Activated CD4-positive, alpha-beta T cell treated with anti-CD3 and anti-CD28 coated beads, Interleukin-10, Interleukin-2, amounts not matched to agents 100 ng/mL and 50 ng/mL, durations not matched to agents 16 hours and 8 hours (primary cell): Measurements from ENCODE around the gene CD28.
A peak's percentile ranks its signal among the peaks of the same experiment; 100 is the strongest.

Source experiments
- DNase-seq: peaks from one replicate; pipeline ENCODE4 v3.0.0-alpha.2; 2020

CD28 gene

DNA sequence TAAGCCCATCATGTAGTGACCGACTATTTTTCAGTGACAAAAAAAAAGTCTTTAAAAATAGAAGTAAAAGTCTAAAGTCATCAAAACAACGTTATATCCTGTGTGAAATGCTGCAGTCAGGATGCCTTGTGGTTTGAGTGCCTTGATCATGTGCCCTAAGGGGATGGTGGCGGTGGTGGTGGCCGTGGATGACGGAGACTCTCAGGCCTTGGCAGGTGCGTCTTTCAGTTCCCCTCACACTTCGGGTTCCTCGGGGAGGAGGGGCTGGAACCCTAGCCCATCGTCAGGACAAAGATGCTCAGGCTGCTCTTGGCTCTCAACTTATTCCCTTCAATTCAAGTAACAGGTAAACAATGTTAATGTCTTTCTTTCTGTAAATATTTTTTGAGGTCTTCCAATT is at the start of gene CD28:
TSS of gene CD28 (plus strand) at position 237 of the 400 bp plus-strand sequence. CDS start at position 295, 58 bp downstream.
- peak; percentile 98 for DNase-seq

DNA sequence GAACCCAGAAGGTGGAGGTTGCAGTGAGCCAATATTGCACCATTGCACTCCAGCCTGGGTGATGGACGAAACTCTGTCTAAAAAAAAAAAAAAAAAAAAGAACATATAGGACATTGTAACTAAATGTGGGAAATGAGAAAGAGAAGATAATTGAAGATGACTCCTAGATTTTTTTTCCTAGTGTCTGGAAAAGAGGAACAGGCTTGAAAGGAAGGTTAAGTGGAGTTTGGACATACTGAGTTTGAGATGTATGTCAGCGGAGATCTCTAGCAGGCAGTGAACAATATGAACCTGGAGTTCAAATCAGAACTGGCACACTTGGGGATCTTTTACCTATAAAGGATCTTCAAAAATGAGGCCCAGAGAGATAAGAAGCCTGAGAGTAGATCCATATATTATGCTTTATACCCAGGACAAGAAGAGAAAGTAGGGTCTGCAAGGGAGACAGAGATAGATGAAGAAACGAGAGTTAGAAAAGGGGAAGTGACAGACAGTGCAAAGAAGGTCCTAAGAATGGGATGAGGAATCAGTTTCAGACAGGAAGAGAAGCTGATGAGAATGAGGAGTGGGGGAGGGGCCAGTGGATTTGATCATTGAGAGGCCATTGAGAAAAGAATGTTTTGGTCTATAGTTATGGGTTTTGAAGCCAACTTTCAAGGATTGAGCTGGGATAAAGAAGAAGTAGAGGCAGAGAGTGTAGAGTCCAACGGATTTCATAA is 46.9 kb upstream of the CD28 start:
- DNase-seq, result no peak

DNA sequence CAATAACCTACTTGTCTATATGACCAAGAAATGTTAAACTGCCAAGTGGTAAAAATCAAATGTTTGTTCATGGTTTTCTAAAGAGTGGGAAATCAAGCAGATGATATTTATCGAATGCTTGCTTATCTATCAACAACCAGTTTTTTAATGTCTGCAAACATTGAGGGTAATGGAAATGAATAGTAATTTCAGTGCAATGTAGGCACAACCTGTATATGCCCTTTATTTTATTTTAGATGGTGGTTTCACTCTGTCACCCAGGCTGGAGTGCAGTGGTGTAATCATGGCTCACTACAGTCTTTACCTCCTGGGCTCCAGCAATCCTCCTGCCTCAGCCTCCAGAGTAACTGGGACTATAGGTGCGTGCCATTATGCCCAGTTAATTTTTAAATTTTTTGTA is 46.0 kb upstream of the CD28 start:
- no peak for DNase-seq

DNA sequence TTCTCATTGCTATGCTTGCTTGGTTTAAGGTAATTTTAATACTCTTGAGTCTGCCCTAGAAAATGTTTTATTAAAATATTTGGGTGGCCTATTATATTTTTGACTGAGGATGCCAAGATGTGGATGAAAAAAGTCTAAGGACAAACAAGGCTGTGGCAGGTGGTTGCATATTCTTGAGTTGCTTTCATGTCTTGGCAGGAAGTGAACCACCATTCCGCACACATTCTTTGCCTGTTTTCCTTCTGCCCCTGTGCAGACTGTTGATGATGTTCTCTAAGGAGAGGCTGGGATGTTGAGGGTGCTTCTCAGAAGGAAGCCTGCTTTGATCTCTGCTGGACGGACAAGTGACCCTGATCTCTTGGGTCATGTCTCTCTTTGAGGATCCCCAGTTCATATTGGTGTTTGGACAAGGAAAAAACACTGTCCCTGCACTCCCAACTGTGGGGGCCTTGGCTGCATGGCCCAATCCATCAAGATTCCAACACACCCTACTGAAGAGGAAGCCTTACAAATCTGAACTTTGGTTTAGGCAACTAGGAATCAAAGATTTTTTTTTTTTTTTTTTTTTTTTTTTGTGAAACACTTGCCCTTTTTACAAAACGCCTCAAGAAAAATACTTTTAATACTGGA is 45.0 kb upstream of the CD28 start:
- DNase-seq, result no peak

DNA sequence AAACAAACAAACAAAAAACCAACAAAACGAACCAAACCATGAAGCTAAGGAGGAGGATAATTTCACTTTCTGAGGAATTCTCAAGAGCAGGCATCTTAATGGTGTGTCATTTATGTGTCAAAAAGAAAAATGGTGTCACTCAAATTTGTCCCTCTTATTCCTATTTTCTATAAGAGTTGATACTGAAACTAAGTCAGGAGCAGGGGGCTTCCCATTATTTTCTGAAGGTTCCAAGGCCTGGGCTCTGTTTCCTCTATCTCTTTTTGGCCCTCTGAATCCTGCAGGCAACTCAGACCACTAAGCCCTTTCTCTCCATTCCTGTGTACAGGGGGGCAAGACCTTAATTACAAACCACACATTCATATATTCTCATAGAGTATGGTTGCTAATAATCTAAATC is 44.0 kb upstream of the CD28 start:
- DNase-seq, result no peak

DNA sequence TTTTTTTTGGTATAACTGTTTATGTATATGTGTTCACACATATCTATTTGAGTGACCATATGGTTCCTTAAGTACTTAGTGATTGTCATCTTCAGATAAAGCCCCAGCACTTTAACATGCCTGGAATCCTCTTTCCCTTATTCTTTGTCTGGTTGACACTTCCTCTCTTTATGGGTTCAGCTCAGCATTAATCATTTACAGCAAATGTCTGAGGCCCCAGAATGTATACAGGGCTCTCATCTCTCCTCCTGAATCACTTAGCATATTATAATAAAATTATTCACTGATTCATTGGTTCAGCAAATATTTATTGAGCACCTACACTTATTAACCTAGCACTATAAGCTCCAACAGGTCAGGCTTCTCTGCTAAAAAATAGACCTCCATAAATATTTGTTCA is 43.5 kb upstream of the CD28 start:
- no peak for DNase-seq

DNA sequence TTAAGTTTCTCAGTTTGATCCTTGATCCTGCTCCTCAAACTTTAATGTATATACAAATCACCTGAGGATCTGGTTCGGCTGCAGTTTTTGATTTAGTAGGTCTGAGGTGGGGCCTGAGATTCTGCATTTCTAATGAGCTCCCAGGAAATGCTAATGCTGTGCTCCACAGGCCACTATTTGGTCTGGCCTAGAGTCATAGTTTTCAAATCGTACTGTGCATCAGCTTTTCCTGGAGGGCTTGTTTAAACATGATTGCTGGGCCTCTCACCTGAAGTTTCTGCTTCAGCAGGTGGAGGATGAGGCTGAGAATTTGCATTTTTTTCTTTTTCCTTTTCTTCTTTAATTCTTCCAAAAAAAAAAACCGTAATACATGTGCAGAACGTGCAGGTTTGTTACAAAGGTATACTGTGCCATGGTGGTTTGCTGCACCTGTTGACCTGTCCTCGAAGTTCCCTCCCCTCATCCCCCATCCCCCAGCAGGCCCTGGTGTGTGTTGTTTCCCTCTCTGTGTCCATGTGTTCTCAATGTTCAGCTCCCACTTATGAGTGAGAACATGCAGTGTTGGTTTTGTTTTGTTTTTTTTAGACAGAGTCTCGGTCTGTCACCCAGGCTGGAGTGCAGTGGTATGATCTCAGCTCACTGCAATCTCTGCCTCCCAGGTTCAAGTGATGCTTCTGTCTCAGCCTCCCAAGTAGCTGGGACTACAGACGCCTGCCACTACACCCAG is 42.2 kb upstream of the CD28 start:
- DNase-seq, result no peak

DNA sequence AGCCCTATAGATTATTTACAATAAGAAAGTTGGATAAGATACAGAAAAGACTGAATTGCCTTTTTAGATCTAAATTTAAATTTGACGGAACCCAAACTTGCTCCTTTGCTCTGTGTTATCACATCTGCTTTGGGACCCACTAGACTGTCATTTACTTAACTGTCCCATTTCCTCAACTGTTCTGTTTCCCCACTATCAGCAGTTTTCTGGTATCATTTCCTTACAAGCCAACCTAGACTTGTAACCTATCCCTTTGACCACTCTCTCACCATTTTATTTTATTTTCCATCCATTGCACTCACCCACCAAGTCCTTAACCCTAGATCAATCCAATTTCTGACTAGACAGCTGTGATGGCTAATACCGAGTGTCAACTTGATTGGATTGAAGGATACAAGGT is 38.6 kb upstream of the CD28 start:
- no peak for DNase-seq

DNA sequence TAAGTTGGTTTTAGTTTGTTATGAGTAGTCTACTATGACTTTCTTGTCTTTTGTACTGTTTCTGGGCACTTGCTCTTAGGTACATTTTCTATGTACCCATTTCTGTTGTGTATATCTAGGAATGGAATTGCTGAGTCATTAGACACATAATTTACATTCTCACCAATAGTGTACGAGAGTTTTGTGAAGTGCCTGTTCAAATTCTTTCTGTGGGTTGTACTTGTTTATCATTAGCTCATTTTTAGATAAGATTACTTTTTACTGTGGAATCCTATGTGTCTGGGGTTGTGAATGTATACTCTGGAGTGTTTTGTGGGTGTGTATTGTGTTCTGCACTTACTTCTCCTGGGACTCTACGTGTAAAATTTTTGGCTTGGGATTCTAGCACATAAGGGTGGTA is 36.6 kb upstream of the CD28 start:
- peak; percentile 12 for DNase-seq

DNA sequence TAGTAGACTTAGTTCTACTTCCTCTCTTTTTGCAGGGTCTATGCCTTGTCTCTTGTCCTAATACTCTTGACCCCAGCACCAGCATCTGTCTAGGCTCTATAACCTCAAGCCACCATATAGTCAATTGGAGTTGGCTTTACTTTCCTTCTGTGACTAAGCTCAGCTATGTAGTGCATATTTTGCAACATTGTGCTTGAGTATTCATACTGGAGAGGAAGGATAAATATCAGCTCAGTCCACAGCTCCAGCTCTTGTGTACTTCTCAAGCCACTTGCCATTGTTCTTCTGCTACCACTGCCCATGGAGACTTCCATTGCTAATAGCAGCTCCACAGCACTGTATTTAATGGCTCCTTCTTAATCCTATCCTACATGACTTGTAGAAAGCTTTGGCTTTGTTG is 35.5 kb upstream of the CD28 start:
- DNase-seq, result no peak

DNA sequence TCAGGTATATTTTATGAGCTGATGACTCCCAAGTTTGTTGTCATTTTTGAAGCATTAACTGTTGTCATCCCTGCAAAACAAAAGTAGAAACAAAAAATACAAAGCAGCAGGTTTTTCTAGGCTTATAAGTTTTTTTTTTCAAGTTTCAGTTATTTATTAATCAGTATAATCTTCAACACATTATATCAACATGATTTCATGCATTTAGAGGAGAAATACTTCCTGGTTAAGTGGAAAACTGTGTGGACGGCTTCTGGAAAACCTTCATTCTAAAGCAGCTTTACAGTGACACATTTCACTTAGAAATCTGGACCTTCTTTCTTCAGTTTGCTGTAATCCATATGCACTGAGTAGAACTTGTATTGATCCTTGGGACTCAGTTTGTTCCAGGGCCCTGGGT is 34.6 kb upstream of the CD28 start:
- no peak for DNase-seq

DNA sequence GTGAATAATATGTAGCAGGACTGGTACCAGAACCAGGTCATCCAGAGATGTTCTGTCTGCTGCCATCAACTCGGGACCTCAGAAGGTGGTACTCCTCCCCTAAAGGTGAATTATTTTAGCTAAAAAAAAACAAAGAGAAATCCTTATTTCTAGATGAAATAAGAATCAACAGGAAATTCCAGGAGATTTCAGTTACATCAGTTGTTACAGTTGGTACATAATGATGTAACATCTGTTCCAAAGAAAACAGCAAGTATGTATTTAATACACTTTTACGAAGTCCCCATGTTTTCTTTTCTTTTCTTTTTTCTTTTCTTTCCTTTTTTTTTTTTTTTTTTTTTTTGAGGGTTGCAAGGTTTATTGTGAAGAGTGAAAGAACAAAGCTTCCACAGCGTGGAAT is 33.6 kb upstream of the CD28 start:
- no peak for DNase-seq

DNA sequence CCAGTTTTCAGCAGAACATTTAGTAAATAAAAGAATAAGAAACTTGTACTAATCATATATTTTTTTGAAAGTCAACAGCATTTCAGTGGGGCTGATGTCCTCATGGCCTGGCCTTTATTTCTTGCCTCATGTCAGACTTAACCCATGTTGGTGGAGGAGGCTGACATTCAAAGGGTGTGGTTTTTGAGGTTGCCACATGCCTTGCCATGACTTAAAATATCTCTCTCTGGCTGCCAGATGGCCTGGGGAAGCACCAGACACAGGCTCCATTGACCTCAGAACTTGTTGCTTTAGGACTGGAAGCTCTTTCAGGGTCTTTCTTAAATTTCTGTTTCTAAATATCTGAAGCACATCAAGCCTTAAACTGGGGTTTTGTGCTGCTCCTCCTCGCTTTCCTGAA is 32.5 kb upstream of the CD28 start:
- DNase-seq, result peak; percentile 72

DNA sequence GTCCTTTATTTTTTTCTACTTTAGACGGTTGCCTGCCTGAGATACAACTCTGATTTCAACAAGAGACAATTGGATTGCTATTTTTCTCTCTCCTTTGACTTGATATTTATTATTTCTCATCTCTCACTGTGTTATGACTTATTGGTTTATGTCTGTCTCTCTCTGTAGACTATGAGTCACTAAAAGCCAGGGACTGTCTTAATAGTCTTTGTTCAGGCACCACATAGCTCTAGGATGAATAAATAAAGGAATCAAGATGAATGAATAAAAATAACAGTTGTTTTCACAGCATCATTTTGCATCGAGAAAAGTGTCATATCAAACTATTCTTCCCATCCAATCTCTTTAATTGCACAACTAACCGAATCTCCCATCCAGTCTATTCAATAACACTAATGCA is 31.4 kb upstream of the CD28 start:
- no peak for DNase-seq

DNA sequence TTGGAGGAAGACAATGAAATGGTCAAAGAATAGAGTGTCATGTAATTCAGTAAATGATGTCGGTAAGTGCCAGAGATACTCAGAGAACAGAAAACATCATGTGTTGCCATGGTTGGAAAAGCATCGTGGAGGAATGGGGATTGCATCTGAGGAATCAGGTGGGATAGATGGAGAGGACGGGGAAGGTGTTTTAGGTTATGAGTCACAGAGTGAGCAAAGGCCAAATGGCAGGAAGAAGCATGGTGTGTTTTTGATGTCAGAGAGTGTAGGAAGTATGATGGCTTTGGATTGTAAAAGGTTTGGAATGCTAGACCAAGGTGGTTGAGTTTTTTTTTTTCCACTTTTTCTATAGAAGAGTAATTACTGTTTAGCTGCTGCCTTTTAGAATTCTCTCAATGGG is 27.5 kb upstream of the CD28 start:
- DNase-seq, result no peak

DNA sequence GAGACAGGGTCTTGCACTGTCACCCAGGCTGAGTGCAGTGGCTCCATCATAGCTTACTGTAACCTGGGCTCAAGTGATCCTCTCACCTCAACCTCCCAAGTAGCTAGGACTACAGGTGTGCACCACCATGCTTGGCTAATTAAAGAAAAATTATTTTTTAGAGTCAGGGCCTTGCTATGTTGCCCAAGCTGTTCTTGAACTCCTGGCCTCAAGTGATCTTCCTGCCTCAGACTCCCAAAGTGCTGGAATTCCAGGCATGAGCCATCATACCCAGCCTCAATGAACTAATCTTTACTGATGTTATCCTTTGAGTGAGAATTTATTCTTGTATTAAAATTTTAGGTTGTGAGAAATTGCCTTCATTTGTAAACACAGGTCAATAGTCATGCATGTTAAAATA is 27.0 kb upstream of the CD28 start:
- no peak for DNase-seq

DNA sequence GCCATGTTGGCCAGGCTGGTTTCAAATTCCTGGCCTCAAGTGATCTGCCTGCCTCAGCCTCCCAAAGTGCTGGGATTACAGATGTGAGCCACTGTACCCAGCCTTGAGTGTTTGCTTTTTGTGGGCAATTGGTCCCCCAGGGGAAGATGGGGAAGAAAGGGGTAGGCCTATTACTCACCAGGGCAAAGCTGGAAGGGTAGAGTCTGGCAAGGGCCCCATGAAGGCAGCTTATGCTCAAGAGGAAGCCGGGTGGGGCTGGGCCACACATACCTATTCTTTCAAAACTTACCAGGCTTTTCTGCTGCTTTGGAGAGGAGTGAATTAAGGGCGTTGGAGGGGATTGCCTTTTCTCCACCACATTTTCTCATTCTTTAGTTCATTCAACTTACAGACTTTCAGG is 24.5 kb upstream of the CD28 start:
- DNase-seq, result no peak

DNA sequence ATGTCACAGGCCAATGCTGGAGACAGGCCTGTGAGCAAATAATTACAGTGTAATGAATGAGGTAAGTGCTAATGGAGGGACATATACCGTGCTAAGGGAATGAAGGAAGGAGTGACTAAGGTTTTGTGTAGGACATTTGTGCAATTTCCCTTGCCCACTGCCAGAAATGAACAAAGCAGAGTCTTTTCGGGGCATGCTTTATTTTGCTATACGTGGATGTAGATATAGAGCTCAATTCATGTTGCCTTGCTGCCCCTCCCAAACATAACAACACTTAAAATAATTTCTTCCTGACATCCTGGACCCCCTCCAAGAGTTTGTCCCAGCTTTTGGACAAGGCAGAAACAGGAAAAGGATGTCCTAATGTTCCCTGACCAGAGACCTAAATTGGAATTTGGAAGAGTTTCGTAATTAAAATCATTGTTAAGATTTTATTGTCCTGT is 23.7 kb upstream of the CD28 start:
- DNase-seq, result no peak

DNA sequence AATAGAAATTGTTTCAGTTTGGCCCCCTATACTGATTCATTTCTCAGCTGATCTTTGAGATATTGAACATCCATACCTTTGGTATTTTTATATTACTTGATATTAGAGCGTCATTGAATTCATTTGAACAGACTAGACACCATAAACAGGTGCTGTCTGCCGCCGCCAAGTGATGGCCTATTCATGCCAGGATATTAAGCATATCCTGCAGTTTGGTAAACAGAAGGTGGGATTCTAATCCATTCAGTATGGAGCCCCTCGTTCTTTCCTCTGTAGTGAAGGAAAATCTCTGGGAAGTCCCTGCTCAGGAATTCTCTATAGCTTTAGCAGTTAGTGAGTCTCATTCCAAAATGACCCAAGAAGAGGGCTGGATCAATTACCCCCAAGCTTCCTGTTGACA is 23.0 kb upstream of the CD28 start:
- no peak for DNase-seq

DNA sequence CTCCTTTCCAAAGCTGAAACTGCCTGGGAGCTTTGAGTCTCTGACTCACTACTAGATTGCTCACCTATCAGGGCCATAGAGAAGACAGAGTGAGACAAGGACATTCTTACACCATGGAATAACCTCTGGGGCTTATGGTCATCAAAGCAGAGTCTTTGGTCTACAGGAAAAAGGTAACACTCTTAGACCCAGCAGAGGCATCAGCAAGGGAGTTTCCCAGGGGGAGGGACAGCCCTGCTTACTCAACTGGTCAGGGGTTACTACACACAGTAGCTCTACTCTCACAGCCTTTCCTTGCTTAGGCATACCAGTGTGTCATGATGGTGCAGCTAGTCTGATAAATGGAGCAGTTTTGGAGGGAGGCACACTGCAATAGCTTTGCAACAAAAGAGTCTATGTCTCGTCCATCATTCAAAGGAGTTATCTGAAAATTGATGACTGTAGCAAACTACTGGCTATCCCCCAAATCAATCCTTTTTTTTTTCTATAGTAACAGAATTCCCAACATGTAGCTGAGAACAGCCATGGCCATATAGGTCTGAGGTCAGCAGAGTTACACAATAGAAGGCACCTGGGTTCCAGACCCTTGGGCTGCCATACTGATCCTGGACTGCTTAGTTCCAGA is 22.4 kb upstream of the CD28 start:
- DNase-seq, result peak; percentile 60

DNA sequence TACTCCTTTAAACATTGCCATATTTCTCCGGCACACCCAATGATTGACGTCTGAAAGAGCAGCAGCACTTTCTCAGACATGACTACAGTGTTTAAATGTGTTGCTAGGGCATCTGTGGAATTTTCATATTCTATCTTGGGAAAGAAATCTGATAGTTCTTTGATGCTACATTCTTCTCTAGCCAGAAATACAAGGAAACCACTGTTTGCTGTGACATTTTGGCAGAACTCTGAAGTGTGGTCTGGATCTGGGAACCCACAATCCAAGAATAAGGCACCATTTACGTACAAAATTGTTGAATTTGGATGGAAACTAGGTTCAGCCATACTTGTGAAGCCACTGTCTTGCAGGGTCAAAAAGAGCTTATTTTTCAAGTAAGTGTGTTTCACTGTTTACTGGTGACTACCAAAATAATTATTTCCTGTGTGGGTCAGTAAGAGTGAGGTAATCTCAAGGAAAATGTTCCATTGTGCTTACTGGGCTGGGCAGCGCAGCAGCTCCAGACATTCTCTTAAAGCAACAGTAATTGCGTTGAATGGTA is 21.3 kb upstream of the CD28 start:
- no peak for DNase-seq

DNA sequence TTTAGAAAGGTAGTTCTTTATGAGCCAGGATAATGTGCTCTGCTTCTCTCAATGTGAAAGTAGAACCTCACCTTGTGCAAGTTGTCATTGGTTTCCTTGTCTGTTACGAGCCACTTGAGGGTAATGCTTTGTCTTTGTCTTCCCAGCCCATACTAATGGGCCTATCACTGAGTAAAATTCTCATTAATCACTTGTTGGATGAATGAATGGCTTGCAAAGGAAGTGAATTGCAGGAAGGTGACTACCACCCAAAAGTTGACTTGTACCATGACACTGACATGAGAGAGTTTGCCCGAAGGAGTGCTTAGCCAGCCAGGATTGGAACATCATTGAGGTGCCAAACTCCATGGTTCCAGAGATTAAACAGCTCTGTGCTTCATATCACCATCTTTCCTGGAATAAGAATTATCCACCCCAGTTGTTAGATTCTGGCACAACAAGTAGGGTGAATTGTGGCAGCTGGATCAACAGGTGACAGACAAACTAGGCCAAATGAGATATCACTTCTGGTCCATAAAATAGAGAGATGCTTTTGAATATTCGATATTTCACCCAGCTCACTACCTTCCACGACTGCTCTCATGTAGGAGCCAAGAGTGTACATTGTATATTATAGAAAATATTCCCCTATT is 20.5 kb upstream of the CD28 start:
- no peak for DNase-seq

DNA sequence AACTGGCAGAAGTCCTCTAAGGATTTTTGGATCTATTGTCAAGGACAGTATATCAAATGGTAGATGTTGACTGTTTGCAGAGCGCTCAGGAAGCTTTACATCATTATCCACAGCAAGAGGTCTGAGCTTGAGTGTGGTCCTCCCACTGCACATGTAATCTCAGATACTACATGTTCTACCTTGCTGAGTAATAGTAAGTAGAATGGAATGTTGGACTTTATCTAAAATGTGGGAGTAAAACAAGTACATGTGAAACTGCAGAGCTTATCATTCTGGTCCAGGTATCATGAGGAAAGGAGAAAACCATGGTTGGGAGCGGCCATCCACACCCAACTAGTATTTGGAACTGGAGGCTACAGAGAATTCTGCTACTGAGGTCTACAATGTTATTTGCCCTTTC is 19.3 kb upstream of the CD28 start:
- no peak for DNase-seq
